Heart right ventricle (tissue), 16 donors: ENCODE data around the gene RNF13. TPM values are rescaled to one million over a fixed set of nuclear protein-coding genes. Genes with fewer than 3 reads are reported as not detected.

Experiments used
- ATAC-seq, 8 donors: fragments of 200-7000 bp; cut with Tn5 transposase; one replicate each; pipeline ENCODE4 v1.9.1; 2020; ENCODE audit warnings: mild to moderate bottlenecking in 8 of 8, moderate library complexity in 8 of 8, moderate number of reproducible peaks in 1 of 8
- DNase-seq, 2 donors: peaks; one replicate each; pipeline ENCODE4 v3.0.0-alpha.2; 2020
- H3K27ac ChIP-seq, 10 donors: fragments of 200-600 bp; sonication (generic) in 2 of 10; one replicate each; pipeline versions ENCODE4 v1.5.0 to v1.8.0; 2020 to 2022; ENCODE audit warnings: mild to moderate bottlenecking in 3 of 10
- H3K27me3 ChIP-seq, 7 donors: fragments of 200-600 bp; one replicate each; pipeline ENCODE4 v1.8.0; 2021 to 2022; ENCODE audit warnings: mild to moderate bottlenecking in 2 of 7
- H3K36me3 ChIP-seq, 9 donors: fragments of 200-600 bp; sonication (generic) in 1 of 9; one replicate each; pipeline versions ENCODE4 v1.5.0 to v1.8.0; 2020 to 2022; ENCODE audit warnings: mild to moderate bottlenecking in 2 of 9
- H3K4me1 ChIP-seq, 9 donors: fragments of 200-600 bp; sonication (generic) in 1 of 9; one replicate each; pipeline versions ENCODE4 v1.5.0 to v1.8.0; 2020 to 2022; ENCODE audit warnings: mild to moderate bottlenecking in 4 of 9
- H3K4me3 ChIP-seq, 10 donors: fragments of 200-600 bp; sonication (generic) in 2 of 10; one replicate each; pipeline versions ENCODE4 v1.5.0 to v1.8.0; 2020 to 2022; ENCODE audit warnings: mild to moderate bottlenecking in 7 of 10, moderate library complexity in 2 of 10
- H3K9me3 ChIP-seq, 11 donors: fragments of 200-600 bp in 10 of 11; sonication (generic) in 2 of 11; one replicate each; pipeline versions ENCODE4 v1.5.0 to v1.8.0; 2013 to 2022; ENCODE audit warnings: mild to moderate bottlenecking in 2 of 11, control low read depth in 1 of 11, moderate library complexity in 1 of 11
- WGBS, 2 donors: extraction: QIAGEN DNeasy Blood & Tissue Kit; methylation state at CpG; one replicate each; pipeline ENCODE4 v1.1.7; 2013; ENCODE audit warnings: inconsistent platforms in 1 of 2; 5-methylcytosine and 5-hydroxymethylcytosine counted together
- intact Hi-C, 10 donors: fragments of 100-400 bp; cut with DNase I; formaldehyde crosslinking; loops; one replicate each; pipeline versions ENCODE4 v1.11.1 to v1.14.2; 2022
- polyA plus RNA-seq, 2 donors: library from polyadenylated mRNA; stranded (reverse); fragments of 200-250 nt; gene quantifications; one replicate each; pipeline ENCODE4 v1.2.3, GENCODE V29; 2013
- total RNA-seq, 10 donors: library from RNA; stranded (reverse); fragmentation: NEBNext Ultra II Directional in 3 of 10; extraction: Animal tissue kit (Norgen Biotek cat#: 25700) in 3 of 10; gene quantifications; one replicate each; pipeline versions ENCODE4 v1.2.1 to v1.2.4, GENCODE V29; 2021 to 2023
- TF ChIP-seq, protein P1 (sequence below), 9 donors: fragments of 200-600 bp; sonication (generic) in 2 of 9; IDR thresholded peaks; one replicate each; pipeline versions ENCODE4 v1.5.0 to v1.8.0; 2021 to 2022; ENCODE audit warnings: antibody characterized with exemption in 9 of 9, mild to moderate bottlenecking in 5 of 9, moderate library complexity in 1 of 9
- donor health status: Arrhythmogenic right ventricular cardiomyopathy.
- donor health status: ischemic (EF 13 %, LVEDD 7.1; RV severe dilation, severe dysfunction).
- donor health status: healthy with polysubstance abuse.
- donor health status: DM: no; HTN: yes; CAD: no.
- donor health status: DM: no; HTN: no; CAD: no.
- donor health status: ischemic (EF 25% LVEDD 6.9; RV normal size, moderate dysfunction).
- donor health status: ischemic (EF 25% LVEDD 5.7; RV mildly dilated, moderate dysfunction).
- donor health status: healthy.
- donor health status: DM: yes; HTN: yes; CAD: no.
- donor health status: Ischemic cardiomyopathy.
- donor health status: ischemic (EF 35%, LVEDD 5.7; RV mildly dilated, moderate dysfunction).
- donor health status: nonischemic (EF 11% LVEDD 7.7; RV severe dilation, severe dysfunction).
- donor health status: DM: yes; HTN: yes; CAD: no.
- donor health status: PGD.
- donor health status: ischemic (EF 29% LVEDD 5.4; RV normal size, mild dysfunction).
- donor health status: nonischemic (EF 23%, LVEDD 6.1; RV moderate dilation, normal function).

The RNF13 gene
- total and polyA plus RNA-seq, 12 donors, result 24.8 to 72.3 (median 52.4) TPM

DNA sequence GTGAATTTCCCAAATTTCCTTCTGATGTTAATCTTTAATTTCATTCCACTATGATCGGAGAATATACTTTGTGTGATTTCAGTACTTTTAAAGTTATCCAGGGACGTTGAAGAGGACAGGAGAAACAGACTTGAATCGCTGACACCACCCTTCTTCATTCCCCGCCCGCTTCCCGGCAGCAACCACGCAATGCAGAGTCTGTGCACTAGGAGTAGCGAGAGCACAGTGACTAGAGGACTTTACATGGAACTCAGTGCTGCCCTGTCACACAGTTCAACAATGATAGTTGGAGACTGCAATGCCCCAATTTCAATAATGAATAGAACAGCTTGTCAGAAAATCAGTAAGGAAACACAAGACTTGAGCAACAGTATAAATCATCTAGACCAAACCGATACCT is 73.9 kb downstream of the RNF13 start:
- H3K4me3 ChIP-seq, result no peak overlapping the region
- peaks cover 0 to 13% (median 0%) of the 10 kb centered on the region in 11 donors for H3K9me3 ChIP-seq
- H3K27me3 ChIP-seq, result no peaks in the 10 kb centered on the region
- TF ChIP-seq, protein P1, sequence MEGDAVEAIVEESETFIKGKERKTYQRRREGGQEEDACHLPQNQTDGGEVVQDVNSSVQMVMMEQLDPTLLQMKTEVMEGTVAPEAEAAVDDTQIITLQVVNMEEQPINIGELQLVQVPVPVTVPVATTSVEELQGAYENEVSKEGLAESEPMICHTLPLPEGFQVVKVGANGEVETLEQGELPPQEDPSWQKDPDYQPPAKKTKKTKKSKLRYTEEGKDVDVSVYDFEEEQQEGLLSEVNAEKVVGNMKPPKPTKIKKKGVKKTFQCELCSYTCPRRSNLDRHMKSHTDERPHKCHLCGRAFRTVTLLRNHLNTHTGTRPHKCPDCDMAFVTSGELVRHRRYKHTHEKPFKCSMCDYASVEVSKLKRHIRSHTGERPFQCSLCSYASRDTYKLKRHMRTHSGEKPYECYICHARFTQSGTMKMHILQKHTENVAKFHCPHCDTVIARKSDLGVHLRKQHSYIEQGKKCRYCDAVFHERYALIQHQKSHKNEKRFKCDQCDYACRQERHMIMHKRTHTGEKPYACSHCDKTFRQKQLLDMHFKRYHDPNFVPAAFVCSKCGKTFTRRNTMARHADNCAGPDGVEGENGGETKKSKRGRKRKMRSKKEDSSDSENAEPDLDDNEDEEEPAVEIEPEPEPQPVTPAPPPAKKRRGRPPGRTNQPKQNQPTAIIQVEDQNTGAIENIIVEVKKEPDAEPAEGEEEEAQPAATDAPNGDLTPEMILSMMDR (IDR thresholded peaks at IDR 0.05), result no peak
- peaks cover 0 to 23% (median 11%) of the 10 kb centered on the region in 9 donors for H3K4me1 ChIP-seq
- intact Hi-C loops, result loop anchor here in 1 of 10 donors (10.0 kb wide), 1 partner anchor 78 kb away; no protein-coding TSS in a partner anchor
- ATAC-seq, result no peak
- peaks cover 0 to 26% (median 0%) of the 10 kb centered on the region in 9 donors for H3K36me3 ChIP-seq
- H3K27ac ChIP-seq, result no peak overlapping the region
- WGBS, 2 donors, result 84% methylated on average over 9 of the region's 9 CpGs
- no peak for DNase-seq

- no peak for DNase-seq
- Histone ChIP-seq H3K27me3 (no peaks in the 10 kb centered on the region), H3K9me3 (no peaks in the 10 kb centered on the region), H3K27ac (no peak overlapping the region), H3K36me3 (peaks cover 0 to 44% (median 0%) of the 10 kb centered on the region in 9 donors), H3K4me3 (no peak overlapping the region), H3K4me1 (peaks cover 0 to 58% (median 43%) of the 10 kb centered on the region in 9 donors)
- intact Hi-C loops, result no loop called here
- ATAC-seq, result no peak
- TF ChIP-seq, protein P1 (IDR thresholded peaks at IDR 0.05), result no peak
These were observed 78.6 kb downstream of the RNF13 start for GRCh38 chr3:149891621-149892020.

DNA sequence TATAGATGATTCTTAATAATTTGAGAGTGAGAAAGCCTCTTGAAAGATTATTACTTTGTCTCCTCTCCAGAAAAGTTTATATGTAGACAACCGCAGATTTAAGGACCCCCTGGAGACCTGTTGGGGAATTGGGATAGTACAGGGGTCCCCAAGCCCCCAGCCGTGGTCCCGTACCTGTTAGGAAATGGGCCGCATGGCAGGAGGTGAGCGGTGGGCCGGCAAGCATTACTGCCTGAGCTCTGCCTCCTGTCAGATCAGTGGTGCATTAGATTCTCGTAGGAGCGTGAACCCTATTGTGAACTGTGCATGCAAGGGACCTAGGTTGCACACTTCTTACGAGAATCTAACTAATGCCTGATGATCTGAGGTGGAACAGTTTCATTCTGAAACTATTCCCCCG is 79.4 kb downstream of the RNF13 start:
- Histone ChIP-seq H3K4me1 (peaks cover 0 to 59% (median 43%) of the 10 kb centered on the region in 9 donors), H3K4me3 (no peak overlapping the region), H3K9me3 (no peaks in the 10 kb centered on the region), H3K36me3 (peaks cover 0 to 45% (median 0%) of the 10 kb centered on the region in 9 donors), H3K27me3 (no peaks in the 10 kb centered on the region), H3K27ac (peak overlapping the region in 1 of 10 donors; percentile 43)
- DNase-seq (no peak), ATAC-seq (no peak)
- WGBS, 2 donors, result 97 to 98% methylated on average over 10 of the region's 10 CpGs
- intact Hi-C loops, result no loop called here
- TF ChIP-seq, protein P1 (IDR thresholded peaks at IDR 0.05), result no peak

- no peak for ATAC-seq
- H3K27me3 ChIP-seq, result no peaks in the 10 kb centered on the region
- no peaks in the 10 kb centered on the region for H3K9me3 ChIP-seq
- peak overlapping the region in 4 of 10 donors; percentile 0 to 43 (median 25) for H3K27ac ChIP-seq
- intact Hi-C loops, result no loop called here
- H3K4me1 ChIP-seq, result peaks cover 0 to 77% (median 43%) of the 10 kb centered on the region in 9 donors
- no peak overlapping the region for H3K4me3 ChIP-seq
- TF ChIP-seq, protein P1 (IDR thresholded peaks at IDR 0.05), result no peak
- peaks cover 0 to 50% (median 0%) of the 10 kb centered on the region in 9 donors for H3K36me3 ChIP-seq
- DNase-seq, result no peak
These were observed 81.2 kb downstream of the RNF13 start for GRCh38 chr3:149894205-149894604.
